Colon (tissue), 2 donors: ENCODE results near the gene ACOT2.

ENCODE experiments used
- FAIRE-seq: peaks from 2 replicates; lab custom pipeline; 2012; peaks lifted over from hg19 to GRCh38; lab: Jason Lieb, UNC
- donor health status: control.
- donor health status: control.

The ACOT2 gene

DNA sequence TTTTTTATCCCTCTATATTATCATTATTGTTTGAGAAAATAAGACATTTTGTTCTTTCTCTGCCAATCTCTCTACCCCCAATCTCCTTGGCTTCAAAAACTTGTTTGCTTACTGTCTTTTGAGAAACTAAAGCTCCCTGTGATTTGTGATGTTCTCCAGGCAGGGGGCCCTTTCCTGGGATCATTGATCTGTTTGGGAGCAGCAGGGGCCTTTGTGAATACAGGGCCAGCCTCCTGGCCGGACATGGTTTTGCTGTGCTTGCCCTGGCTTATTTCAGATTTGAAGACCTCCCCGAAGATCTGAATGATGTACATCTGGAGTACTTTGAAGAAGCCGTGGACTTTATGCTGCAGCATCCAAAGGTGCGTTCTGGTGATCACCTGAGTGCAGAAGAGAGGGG is 47.8 kb downstream of the ACOT2 start:
- FAIRE-seq, result no peak

DNA sequence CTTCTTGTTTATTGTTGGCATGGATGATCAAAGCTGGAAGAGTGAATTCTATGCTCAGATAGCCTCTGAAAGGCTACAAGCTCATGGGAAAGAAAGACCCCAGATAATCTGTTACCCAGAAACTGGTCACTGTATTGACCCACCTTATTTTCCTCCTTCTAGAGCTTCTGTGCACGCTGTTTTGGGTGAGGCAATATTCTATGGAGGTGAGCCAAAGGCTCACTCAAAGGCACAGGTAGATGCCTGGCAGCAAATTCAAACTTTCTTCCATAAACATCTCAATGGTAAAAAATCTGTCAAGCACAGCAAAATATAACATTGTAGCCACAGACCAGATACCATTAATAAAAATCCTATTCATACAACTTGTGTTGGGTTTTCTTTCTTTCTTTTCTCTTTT is 50.5 kb downstream of the ACOT2 start:
- no peak for FAIRE-seq

DNA sequence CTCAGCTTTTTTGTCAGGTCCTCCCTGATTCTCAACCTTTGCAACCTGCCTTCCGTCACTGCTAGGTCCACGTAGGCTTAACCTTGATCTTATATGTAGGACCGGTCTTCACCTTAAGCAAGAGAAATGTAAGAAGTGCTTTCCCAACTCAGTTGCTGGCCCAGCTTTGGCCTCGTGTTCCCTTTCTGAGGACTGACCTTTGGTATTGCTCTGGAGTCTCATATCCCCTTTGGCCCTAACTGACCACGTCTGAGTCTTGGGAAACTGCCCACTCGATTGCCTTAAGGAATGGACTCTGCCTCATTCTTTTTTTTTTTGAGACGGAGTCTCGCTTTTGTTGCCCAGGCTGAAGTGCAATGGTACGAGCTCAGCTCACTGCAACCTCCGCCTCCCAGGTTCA is 51.3 kb downstream of the ACOT2 start:
- no peak for FAIRE-seq

DNA sequence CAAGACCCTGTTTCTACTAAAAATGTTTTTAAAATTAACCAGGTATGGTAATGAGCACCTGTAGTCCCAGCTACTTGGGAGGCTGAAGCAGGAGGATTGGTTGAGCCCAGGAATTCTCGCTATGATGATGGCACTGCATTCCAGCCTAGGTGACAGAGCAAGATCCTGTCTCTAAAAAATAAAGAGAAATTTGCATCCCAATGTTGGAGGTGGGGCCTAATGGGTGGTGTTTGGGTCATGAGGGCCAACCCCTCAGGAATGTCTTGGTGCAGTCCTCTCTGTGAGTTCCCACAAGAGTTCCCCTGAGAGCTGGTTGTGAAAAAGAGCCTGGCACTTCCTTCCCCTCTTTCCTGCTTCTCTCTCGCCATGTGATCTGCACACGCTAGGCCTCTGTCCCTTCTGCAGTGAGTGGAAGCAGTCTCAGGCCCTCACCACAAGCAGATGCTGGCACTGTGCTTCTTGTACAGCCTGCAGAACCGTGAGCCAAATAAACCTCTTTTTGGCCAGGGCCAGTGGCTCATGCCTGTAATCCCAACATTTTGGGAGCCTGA is 54.6 kb downstream of the ACOT2 start:
- FAIRE-seq, result no peak
